Liver (tissue), 3 donors: ENCODE data around the gene ACADS.

Experiments
- FOXA1 ChIP-seq: IDR thresholded peaks from 2 replicates; pipeline ENCODE4 v1.6.1; 2016; ENCODE audit warnings: antibody characterized with exemption
- GABPA ChIP-seq, 2 donors: IDR thresholded peaks in 1 of 2; conservative IDR thresholded peaks in 1 of 2; 2 replicates each; pipeline ENCODE4 v1.6.1; 2016; ENCODE audit warnings: antibody characterized with exemption in 2 of 2, mild to moderate bottlenecking in 1 of 2, moderate library complexity in 1 of 2
- HNF4A ChIP-seq, 2 donors: conservative IDR thresholded peaks; 2 replicates each; pipeline ENCODE4 v1.6.1; 2016; ENCODE audit warnings: antibody characterized with exemption in 2 of 2, mild to moderate bottlenecking in 2 of 2
- HNF4G ChIP-seq: IDR thresholded peaks from 2 replicates; pipeline ENCODE4 v1.6.1; 2016; ENCODE audit warnings: antibody characterized with exemption
- RAD21 ChIP-seq, 2 donors: IDR thresholded peaks; 2 replicates each; pipeline ENCODE4 v1.6.1; 2016; ENCODE audit warnings: antibody characterized with exemption in 2 of 2, mild to moderate bottlenecking in 2 of 2
- RXRA ChIP-seq, 2 donors: IDR thresholded peaks; 2 replicates each; pipeline ENCODE4 v1.6.1; 2017 to 2018; ENCODE audit warnings: antibody characterized with exemption in 2 of 2, mild to moderate bottlenecking in 1 of 2
- TAF1 ChIP-seq: conservative IDR thresholded peaks from 2 replicates; pipeline ENCODE4 v1.6.1; 2016; ENCODE audit warnings: antibody characterized with exemption, mild to moderate bottlenecking
- YY1 ChIP-seq: IDR thresholded peaks from 2 replicates; pipeline ENCODE4 v1.6.1; 2016; ENCODE audit warnings: antibody characterized with exemption, mild to moderate bottlenecking
- TF ChIP-seq, protein P1 (sequence below): fragments of 150-350 bp; IDR thresholded peaks from 2 replicates; pipeline ENCODE4 v1.5.1; 2017; ENCODE audit warnings: improper control_type of control experiment, low read depth, low read length; ENCODE audit not compliant: missing input control
- TF ChIP-seq, protein P2 (sequence below): IDR thresholded peaks from 2 replicates; pipeline ENCODE4 v1.6.1; 2016; ENCODE audit warnings: antibody characterized with exemption
- TF ChIP-seq, protein P3 (sequence below): IDR thresholded peaks from 2 replicates; pipeline ENCODE4 v1.6.1; 2016; ENCODE audit warnings: antibody characterized with exemption
- donor health status: healthy.
- donor health status: healthy.

DNA sequence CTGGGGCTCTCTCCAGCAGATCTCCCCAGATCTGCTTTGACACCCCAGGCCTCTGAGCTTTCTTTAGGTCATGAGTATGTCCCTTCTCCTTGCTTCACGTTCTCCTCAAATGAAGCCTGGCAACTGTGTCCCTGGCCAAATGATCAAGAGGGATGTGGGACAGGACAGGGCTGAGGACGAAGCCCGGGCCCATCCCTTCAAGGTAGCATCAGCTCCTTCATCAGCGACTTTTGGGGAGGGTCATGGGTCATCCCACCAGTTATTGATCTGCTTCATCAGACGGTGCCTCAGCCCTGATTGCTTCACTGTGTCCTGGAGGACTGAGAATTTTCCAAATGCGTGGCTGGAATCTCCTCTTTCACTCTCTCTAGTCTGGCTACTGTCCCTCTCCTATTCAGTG is 32.3 kb downstream of the ACADS start:
- TF ChIP-seq, protein P1, sequence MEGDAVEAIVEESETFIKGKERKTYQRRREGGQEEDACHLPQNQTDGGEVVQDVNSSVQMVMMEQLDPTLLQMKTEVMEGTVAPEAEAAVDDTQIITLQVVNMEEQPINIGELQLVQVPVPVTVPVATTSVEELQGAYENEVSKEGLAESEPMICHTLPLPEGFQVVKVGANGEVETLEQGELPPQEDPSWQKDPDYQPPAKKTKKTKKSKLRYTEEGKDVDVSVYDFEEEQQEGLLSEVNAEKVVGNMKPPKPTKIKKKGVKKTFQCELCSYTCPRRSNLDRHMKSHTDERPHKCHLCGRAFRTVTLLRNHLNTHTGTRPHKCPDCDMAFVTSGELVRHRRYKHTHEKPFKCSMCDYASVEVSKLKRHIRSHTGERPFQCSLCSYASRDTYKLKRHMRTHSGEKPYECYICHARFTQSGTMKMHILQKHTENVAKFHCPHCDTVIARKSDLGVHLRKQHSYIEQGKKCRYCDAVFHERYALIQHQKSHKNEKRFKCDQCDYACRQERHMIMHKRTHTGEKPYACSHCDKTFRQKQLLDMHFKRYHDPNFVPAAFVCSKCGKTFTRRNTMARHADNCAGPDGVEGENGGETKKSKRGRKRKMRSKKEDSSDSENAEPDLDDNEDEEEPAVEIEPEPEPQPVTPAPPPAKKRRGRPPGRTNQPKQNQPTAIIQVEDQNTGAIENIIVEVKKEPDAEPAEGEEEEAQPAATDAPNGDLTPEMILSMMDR = no peak
- TF ChIP-seq HNF4A (conservative IDR thresholded peaks at IDR 0.05) (no peak), YY1 (no peak), RAD21 (IDR thresholded peaks at IDR 0.05) (no peak), GABPA (IDR thresholded peaks at IDR 0.05 in 1 of 2, conservative IDR thresholded peaks at IDR 0.05 in 1 of 2) (no peak), TAF1 (no peak), RXRA (IDR thresholded peaks at IDR 0.05) (no peak), FOXA1 (no peak), HNF4G (no peak)
- TF ChIP-seq, protein P2, sequence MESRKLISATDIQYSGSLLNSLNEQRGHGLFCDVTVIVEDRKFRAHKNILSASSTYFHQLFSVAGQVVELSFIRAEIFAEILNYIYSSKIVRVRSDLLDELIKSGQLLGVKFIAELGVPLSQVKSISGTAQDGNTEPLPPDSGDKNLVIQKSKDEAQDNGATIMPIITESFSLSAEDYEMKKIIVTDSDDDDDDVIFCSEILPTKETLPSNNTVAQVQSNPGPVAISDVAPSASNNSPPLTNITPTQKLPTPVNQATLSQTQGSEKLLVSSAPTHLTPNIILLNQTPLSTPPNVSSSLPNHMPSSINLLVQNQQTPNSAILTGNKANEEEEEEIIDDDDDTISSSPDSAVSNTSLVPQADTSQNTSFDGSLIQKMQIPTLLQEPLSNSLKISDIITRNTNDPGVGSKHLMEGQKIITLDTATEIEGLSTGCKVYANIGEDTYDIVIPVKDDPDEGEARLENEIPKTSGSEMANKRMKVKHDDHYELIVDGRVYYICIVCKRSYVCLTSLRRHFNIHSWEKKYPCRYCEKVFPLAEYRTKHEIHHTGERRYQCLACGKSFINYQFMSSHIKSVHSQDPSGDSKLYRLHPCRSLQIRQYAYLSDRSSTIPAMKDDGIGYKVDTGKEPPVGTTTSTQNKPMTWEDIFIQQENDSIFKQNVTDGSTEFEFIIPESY = no peak
- TF ChIP-seq, protein P3, sequence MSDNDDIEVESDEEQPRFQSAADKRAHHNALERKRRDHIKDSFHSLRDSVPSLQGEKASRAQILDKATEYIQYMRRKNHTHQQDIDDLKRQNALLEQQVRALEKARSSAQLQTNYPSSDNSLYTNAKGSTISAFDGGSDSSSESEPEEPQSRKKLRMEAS = no peak
